Fibroblast of skin of right biceps (primary cell): ENCODE results near the gene HYI.

Experiments used
- DNase-seq: peaks from one replicate; pipeline ENCODE4 v3.0.0-alpha.2; 2013

HYI gene

DNA sequence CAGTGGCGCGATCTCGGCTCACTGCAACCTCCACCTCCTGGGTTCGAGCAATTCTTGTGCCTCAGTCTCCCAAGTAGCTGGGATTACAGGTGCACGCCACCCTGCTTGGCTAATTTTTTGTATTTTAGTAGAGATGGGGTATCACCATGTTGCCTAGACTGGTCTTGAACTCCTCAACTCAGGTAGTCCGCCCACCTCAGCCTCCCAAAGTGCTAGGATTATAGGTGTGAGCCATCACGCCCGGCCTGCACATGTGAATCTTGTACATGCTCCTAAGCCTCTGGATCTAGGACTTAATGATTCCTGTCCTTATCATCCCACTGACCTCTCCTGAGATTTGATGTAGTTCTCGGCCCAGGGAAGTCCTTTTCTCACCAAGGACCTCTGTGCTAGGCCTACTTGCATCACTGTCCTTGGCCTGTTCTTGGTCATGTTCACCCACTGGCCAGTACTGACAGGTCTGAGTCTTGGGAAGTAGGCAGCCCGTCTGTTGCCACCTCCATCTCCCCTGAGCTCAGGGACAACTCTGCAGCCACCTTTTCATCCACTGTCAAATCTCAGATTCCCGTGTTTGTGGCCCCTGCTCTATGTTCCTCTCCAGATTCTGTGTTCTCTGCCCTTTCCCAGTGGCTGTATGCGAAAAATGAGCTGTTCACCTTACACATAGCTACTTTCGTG is 9.4 kb downstream of the HYI start:
- DNase-seq: no peak

DNA sequence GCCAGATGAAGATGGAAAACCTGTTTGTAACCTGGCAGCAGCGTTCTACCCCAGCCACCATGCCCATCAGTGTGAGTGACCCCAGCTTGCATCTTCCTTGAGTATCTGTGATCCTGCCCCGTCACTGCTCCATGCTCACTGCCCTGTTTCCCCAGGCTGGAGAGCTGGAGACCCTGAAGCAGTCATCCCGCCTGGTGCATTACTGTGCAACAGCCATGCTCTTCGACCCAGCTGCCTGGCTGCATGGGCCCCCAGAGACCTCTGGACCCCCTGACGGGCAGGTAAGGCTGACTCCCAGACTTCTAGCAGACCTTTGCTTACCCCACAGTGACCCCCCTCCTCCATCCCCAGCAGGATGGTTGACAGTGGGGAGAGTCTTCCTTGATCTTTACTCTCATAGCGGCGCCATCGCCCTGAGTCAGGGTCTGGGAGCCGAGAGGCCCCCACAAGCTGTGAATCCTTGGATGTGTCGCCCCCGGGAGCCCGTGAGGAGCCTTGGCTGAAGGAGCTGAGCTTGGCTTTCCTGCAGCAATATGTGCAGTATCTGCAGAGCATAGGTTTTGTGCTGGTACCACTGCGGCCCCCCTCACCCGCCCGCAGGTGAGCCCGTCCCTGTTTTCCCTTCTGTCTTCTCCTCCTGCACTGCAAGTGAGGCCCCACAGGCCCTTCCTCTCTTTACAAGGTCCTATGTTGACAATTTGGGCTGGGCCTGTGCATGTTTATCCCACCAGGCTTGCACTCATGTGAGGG is 10.4 kb downstream of the HYI start:
- no peak for DNase-seq

DNA sequence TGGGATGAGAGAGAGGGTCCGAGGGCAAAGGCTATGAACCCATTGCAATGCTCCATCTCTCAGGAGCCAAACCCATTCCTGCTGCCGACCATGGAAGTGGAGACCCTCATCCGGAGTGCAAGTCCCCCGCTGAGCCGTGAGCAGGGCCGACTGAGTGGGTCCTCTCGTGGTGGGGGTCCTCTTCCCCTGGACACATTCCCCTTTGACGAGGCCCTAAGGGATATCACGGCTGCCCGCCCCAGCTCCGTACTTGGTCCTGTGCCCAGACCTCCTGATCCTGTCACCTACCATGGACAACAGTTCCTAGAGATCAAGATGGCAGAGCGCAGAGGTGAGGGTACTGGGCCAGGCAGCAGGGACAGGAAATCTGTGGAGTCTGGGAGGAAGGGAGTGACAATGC is 11.0 kb downstream of the HYI start:
- no peak for DNase-seq

DNA sequence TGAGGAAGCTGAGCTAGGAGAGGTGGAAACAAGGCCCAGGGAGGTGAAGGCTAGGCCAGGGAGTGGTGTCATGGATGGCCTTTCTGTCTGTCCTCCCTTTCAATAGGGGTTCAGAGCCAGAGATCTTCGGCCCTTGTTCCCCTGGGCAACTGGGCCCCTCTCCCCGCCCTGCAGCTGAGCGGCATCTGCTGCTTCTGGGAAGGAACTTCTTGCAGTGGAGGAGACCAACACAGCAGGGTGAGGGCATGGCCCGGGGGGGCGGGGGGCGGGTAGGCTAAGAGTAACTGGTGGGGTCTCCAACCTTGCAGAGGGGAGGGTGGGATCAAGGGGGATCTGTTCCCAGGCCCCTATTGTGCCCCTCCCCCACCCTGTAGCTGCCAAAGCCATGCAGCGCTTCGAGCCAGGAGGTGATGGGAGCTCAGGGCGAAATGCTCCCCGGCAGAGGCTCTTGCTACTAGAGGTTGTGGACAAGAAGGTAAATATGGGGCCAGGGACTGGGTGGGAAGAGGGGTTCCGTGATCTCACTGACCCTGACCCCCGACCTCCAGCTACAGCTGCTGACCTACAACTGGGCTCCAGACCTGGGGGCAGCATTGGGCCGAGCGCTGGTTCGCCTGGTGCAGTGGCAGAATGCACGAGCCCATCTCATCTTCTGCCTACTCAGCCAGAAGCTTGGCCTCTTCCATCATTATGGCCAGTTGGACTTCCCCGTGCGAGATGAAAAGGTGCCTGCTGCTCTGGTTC is 11.7 kb downstream of the HYI start:
- no peak for DNase-seq

DNA sequence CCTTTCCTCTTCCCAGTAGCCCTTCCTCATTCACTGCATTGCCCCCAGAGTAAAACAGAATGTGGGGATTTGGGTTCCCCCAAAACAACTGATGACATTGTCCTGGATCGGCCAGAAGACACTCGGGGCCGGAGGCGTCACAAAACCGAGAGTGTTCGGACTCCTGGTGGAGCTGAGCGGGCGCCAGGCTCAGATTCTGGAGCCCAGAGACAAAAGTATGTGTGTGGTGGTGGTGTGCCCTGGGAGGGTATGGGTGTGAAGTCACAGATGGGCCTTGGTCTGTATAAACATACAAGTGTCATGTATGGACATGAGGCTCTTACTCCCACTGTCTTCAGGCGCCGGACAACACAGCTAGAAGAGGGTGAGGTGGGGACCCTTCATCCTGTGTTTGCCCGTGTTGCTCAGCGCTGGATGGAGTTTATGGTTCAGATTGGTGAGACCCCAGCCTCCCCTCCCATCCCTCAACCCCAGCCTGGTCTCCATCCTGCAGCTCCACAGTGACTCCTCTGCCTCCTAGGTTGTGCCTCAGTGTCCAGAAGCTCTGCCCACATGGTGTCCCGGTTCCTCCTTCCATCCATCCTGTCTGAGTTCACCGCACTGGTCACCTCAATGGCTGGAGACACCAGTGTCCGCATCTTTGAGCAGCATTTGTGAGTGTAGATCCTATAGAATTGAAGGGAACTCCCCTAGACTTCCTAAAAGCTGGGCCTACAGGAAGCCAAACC is 12.4 kb downstream of the HYI start:
- DNase-seq: no peak

DNA sequence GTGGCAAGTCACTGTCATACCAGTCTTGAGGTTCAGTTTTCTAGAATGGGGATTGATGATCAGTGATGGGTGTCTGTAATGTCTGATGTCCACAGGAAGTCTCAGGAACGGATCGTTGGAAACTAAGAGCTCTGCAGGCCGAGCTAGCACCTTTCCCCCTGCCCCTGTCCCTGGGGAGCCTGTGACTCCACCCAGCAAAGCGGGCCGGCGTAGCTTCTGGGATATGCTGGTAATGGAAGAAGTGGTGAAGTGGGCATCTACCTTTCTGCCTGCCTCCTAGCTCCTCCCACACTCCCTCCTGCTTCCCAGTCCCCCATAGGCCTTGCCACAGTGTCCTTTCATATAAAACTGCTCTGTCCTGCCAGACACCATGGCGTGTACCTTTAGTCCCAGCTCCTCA is 13.4 kb downstream of the HYI start:
- no peak for DNase-seq

DNA sequence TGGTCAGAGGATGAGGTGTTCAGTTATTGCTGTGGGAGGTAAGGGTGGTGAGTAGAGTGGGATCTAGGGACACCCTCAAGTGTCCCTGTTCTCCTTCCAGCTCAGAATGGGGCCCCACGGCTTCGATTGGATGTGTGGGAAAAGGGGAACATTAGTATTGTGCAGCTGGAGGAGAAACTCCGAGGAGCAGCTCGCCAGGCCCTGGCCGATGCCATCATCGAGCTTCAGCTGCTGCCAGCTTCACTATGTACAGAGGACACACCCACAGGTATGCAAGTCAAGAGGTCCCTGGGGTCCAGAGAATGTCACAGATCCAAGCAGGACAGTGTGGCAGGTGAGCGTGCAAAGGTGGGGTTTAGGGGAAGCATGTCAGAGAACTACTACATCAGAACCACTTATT is 13.9 kb downstream of the HYI start:
- no peak for DNase-seq

DNA sequence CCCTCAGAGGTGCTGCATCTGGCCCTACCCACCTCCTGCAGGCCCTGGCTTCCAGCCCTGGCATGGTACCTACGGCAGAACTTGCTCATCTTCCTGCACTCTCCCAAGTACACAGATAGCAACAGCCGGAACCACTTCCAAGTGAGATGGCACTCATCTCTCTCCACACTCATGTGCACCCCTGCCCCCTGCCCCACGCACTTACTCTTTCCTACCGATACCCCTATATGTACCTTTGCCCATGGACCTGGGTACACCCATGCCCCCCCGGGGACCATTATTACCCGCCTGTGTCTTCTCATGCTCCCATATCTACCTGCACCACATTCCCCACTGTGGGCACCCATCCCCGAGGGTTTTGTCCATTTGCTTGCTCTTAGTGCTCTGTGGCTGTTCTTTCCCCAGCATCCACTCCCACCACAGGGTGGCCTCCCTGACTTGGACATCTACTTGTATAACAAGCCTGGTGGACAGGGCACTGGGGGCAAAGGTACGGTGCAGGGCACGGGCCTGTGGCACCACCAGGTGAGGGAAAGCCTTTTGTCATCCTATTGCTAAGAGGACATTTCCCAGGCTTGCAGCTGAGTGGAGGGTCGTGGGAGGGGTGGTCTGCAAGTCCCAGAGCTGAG is 14.7 kb downstream of the HYI start:
- DNase-seq: no peak

DNA sequence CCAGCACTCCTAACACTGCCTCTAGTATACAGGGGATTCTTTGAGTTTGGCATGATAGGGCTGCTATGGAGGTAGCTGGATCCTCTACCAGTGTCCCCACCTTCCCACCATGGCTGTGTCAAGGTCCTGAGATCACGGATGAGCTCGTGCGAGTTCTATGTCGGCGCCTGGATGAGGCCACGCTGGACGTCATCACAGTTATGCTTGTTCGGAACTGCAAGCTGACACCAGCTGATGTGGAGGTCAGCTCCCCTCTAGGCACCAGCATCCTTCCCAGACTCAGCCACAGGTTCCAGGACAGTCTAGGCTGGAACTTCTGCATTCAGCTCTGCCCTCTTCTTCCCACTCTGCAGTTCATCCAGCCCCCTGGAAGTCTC is 15.2 kb downstream of the HYI start:
- DNase-seq: no peak

DNA sequence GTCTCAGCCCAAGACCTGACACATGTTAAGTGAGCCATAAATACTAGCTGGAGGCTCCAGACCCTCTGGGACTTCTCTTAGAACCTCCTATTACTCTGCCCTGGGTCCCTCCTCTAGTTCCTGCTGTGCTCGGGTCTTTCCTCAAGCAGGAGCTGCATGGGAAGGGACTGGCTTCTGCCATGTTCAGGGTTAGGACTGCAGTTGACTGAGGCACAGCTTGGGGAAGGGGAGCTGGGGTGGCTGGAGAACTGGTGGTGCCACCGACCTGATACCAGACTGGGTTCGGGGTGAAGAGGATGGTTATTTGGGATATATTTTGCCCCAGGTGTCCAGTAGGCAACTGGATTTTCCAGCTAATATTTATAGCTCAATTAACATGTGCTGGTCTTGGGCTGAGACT is 15.7 kb downstream of the HYI start:
- no peak for DNase-seq

DNA sequence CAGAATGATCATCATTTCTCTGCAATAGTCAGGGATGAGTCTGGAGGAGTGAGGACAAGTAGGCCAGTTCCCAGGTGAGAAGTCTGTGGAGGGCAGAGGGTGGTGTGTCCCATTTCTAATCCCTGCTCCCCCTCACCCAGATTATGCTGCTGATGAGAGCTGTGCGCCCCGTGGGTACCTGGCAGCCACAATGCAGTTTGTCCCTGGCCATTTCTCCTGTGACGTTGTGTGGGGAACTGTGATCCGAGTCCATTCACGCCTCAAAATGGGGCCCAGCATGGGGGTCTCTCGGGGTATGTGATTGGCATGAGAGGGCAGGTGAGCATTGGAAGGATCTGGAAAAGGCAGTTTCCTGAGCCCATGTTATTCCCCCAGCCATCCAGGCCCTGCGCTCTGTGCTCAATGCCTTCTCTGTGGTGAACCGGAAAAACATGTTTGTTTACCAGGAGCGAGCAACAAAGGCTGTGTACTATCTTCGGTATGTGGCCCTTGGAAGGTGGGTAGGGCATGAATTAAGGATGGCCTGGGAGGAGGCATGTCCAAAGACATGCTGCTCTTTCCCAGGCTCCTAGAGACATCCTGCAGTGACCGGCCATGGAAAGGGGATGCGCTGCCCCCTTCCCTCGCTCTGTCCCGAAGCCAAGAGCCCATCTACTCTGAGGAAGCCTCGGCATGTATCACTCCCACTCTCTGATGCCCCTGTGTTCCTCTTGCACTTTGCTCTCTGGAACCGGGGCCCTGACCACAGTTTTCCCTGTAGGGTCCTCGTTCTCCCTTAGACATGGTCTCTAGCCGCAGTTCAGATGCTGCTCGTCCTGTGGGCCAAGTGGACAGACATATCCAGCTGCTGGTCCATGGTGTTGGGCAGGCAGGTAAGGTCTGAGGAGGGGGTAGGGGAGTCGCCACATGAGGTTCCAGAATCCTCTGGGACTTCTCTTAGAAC is 16.4 kb downstream of the HYI start:
- DNase-seq: no peak

DNA sequence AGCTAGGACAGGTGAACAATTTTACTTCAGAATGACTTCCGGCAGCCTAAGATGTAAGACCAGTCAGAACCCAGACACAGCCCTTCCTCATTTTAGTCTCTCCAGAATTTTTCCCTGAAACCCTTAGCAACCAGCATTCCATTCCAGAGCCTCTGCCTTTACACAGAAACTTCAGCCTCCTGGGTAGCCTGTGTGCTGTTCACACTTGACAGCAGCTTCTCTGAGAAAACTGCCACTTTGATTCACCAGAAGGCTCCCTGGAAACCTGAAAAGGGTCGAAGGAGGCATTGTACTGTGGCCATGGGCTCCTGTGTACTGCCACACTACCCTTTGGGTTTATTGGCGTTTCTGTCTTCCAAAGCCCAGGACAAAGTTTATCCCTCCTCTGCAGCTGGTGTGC is 17.4 kb downstream of the HYI start:
- DNase-seq: no peak

DNA sequence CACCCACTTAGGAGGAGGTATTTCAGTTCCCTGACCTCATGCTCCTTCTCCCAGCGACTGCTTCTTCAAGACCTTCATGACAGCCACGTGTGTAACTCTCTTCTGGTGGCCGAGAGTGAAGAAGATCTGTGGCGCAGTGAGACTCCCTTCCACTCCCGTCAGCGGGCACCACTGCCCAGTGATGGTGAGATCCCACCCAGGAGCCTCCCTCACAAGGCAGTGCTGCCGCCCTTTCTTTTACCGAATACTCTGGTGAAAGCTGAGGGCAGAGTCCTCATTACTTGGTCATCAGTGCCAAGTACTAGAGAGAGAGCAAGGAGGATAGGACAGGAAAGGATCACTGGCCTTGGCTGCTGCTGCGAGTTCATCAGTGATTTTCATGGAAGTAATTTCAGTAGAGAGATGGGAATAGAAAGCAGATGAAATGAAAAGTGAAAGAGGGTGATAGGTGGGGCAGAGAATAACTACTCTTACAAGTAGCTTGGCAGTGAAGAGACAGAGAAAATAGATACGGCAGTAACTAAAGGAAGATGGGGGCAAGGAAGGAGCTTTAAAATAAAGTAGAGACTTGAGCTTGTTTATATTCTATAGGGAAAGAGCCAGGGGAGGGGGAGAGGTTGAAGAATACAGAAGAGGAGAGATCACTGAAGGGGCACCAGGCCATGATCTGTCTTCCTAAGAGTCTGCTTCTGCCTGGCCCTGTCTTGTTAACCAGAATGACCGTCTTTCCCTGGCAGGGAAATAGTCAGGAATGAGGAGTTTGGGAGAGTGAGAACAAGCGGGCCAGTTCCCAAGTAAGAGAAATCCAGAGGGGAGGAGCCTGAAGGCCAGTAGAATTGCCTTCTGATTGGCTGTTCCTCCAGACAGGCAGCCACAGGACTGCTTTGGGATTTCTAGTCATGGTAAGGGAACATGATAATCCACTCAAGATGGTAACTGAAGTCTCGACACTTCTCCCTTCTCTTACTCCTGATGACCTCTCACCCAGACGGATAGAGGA is 18.3 kb downstream of the HYI start:
- peak; percentile 44 for DNase-seq

DNA sequence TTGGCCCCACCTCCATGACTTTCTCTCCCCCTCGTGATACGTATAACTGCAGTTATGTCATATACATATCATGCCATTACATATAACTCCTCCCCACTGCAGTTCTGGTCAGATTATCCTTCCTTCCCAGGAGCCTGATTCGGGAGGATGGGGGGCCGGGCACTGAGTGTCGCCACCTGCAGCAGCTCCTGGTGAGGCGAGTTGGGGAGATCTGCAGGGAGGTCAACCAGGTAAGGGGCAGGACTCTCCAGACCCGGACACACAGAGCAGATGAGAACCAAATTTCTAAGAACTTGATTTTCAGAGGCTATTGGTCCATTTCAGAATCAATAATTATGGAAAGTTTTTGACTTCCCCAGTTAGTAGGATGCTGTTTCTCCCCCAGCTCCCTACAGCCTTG is 19.5 kb downstream of the HYI start:
- DNase-seq: no peak

DNA sequence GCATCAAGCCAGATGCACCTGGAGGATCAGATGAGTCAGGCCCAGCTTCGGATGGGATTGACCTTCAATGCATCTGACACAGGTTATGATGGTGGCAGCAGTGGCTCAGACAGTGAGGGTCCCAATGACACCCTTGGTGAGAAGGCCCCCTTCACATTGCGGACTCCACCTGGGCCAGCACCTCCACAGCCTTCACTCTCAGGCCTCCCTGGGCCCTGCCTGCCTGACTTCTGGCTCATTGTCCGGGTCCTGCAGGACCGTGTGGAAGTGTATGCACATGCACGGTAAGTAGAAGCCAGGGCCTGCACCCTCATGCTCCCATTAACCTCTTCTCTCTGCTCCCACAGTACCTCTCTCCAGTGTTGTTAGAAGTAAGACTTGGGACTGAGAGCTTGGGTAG is 20.8 kb downstream of the HYI start:
- no peak for DNase-seq

DNA sequence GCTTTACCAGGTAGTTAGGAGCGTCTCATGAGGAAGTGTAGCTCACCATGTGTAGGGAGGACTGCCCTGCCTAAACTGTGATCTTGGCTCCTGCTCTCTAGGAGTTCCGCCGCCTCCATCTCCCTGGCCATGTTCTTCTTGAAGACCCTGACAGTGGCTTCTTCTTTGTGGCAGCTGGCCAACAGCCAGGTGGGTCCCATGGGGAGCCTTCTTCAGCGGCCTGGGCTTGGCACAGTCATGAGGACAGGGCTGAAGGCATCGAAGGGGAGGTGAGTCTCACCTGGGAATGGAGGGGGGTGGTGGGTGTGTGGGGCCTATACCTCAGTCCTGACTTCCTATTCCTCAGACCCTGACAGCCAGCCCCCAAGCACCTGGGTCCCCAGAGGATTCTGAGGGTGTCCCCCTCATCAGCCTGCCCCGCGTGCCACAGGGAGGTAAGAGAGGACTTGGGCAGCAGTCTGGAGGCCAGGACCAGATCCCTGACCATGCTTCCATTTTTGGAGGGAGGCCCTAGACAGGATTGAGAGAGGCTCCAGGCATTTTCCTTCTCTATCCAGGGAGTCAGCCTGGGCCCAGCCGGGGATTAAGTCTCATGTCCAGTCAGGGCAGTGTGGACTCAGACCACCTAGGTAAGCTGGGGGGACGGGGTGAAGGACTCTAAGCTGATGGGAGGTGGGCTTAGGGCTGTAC is 21.4 kb downstream of the HYI start:
- DNase-seq: no peak

DNA sequence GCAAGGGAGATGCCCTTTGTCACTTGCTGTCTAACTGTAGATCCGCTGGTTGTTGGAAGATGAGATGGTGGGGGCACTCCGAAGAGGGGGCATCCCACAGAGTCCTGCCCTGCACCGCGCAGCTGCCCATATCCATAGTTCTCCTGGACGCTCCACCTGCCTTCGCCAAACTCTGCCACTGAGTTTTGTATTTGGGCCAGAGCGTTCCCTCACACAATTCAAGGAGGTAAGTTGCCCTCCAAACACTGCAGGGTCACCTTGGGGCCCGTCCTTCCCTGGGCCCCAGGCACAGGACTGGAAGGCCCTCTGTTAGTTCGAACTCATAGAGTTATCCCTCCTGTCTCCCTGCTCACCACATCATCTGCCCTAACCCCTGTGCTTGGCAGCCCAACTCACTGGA is 22.1 kb downstream of the HYI start:
- DNase-seq: no peak

DNA sequence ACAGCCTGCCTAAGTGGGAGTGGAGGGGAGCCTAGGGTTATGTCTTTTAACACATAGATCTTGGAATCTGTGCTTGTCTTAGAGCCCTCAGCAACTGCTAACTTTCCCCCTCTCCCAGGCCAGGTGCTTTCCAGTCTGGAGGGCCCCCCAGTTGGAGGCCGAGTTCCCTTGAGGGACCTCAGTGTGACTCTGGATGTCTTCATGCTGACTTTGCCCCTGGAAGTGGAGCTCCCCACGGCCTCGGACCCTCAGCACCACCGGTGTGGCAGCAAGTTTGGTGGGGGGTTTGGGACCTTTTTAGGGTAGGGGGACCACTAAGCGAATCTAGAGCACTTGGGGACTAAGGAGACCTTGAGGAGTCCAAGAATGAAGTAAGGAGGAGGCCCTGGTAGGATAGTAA is 22.9 kb downstream of the HYI start:
- no peak for DNase-seq

DNA sequence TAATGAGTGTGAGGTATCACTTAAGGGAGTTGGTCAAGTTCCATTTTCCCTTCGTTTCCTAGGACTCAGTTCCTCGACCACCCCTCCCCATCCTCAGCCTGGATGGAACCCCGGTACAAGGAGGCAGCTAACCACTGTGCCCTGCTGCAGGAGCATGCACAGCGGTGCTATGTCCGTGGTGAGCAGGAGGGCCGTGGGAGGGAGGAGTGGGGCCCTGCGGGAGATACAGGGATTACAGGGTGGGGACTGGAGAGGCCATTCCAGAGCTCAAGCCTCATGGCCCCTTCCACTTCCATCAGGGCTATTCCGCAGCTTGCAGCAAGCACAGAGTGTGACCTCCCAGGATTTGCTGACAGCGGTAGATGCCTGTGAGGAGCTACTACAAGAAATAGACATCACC is 25.8 kb downstream of the HYI start:
- no peak for DNase-seq

DNA sequence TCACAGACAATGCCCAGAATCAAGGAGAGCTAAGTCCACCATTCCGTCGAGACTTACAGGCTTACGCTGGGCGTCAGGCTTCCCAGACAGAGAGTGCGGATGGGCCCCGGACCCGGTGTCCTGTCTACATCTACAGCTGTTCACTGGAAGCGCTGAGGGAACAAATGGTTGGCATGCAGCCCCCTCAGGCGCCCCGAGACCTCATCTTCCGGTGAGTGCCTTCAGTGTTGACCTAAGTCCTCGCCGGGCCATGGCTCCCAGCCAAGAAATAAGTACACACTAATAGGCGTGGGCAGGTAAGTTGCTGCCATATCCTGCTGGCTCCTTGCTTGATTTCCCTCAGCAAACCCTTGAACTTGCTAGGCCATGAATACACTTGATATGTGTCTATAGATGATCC is 26.2 kb downstream of the HYI start:
- no peak for DNase-seq
